H1 (cell line): Measurements from ENCODE around the gene SPTSSB. TPM values are rescaled to one million over a fixed set of nuclear protein-coding genes. Genes with fewer than 3 reads are reported as not detected.

Experiments
- CTCF ChIA-PET: fragments of 300-600 bp; sonication (Branson Sonifier 250); formaldehyde crosslinking; loops from one replicate; lab custom pipeline; 2021; ENCODE audit not compliant: partially characterized antibody; lab: Charles Lee
- POLR2A ChIA-PET: fragments of 300-600 bp; sonication (Branson Sonifier 250); formaldehyde crosslinking; loops from one replicate; lab custom pipeline; 2021; ENCODE audit warnings: inconsistent platforms; ENCODE audit not compliant: partially characterized antibody; lab: Charles Lee
- DNase-seq, 2 experiments: peaks; one replicate each; pipeline versions ENCODE4 v3.0.0 to v3.0.0-alpha.2; 2010 to 2022; ENCODE audit warnings: low spot score in 2 of 2, low read depth in 1 of 2, mixed read lengths in 1 of 2
- FAIRE-seq: peaks from 2 replicates; lab custom pipeline; 2011; peaks lifted over from hg19 to GRCh38; lab: Jason Lieb, UNC
- H2AFZ ChIP-seq: 2 replicates; pipeline ENCODE4 v1.8.1; 2012; ENCODE audit warnings: low read length, inconsistent platforms
- H2AK5ac ChIP-seq: 2 replicates; pipeline ENCODE4 v1.6.1; 2013; ENCODE audit warnings: low read depth, low read length
- H2BK120ac ChIP-seq: replicated peaks from 2 replicates; pipeline ENCODE3; 2013; ENCODE audit warnings: low read depth, low read length, inconsistent platforms
- H2BK12ac ChIP-seq: 2 replicates; pipeline ENCODE4 v1.6.1; 2013; ENCODE audit warnings: low read depth, low read length
- H2BK15ac ChIP-seq: 2 replicates; pipeline ENCODE4 v1.6.1; 2013; ENCODE audit warnings: low read length
- H2BK20ac ChIP-seq: 2 replicates; pipeline ENCODE4 v1.6.1; 2013; ENCODE audit warnings: low read length
- H2BK5ac ChIP-seq: 2 replicates; pipeline ENCODE4 v1.6.1; 2013; ENCODE audit warnings: low read depth, low read length
- H3K14ac ChIP-seq: 2 replicates; pipeline ENCODE4 v1.6.1; 2013; ENCODE audit warnings: inconsistent platforms; ENCODE audit not compliant: insufficient read length
- H3K18ac ChIP-seq: 2 replicates; pipeline ENCODE4 v1.6.1; 2013; ENCODE audit warnings: low read length; ENCODE audit errors: extremely low read depth
- H3K23ac ChIP-seq: 2 replicates; pipeline ENCODE4 v1.6.1; 2013; ENCODE audit warnings: inconsistent platforms; ENCODE audit not compliant: insufficient read length
- H3K23me2 ChIP-seq: 2 replicates; pipeline ENCODE4 v1.6.1; 2013; ENCODE audit warnings: low read depth, low read length
- H3K27ac ChIP-seq: 2 replicates; pipeline ENCODE4 v1.6.1; 2011; ENCODE audit warnings: low read depth, low read length, inconsistent platforms
- H3K27me3 ChIP-seq, 4 experiments: replicated peaks in 1 of 4; 1 replicate in 1 of 4; 2 replicates in 3 of 4; pipeline versions ENCODE4 v1.6.1 to v1.8.1; 2011 to 2013; ENCODE audit warnings: low read length in 3 of 4, mild to moderate bottlenecking in 3 of 4, inconsistent platforms in 2 of 4, mixed read lengths in 2 of 4, moderate library complexity in 1 of 4; ENCODE audit not compliant: control insufficient read depth in 3 of 4, insufficient read depth in 3 of 4; ENCODE audit errors: extremely low read depth in 1 of 4
- H3K36me3 ChIP-seq, 4 experiments: 2 replicates each; pipeline versions ENCODE4 v1.6.1 to v1.8.1; 2011 to 2013; ENCODE audit warnings: mild to moderate bottlenecking in 4 of 4, low read length in 3 of 4, moderate library complexity in 2 of 4, control low read depth in 1 of 4, inconsistent platforms in 1 of 4; ENCODE audit not compliant: insufficient read depth in 4 of 4, control insufficient read depth in 2 of 4
- H3K4ac ChIP-seq: replicated peaks from 2 replicates; pipeline ENCODE3; 2013; ENCODE audit warnings: low read length, low read depth, mixed read lengths, inconsistent platforms; ENCODE audit not compliant: insufficient read length
- H3K4me1 ChIP-seq, 4 experiments: replicated peaks in 1 of 4; 1 replicate in 1 of 4; 2 replicates in 3 of 4; pipeline versions ENCODE4 v1.6.1 to v1.8.1; 2011 to 2013; ENCODE audit warnings: low read length in 3 of 4, inconsistent platforms in 2 of 4, mixed read lengths in 1 of 4; ENCODE audit not compliant: insufficient read depth in 4 of 4, control insufficient read depth in 3 of 4
- H3K4me2 ChIP-seq, 2 experiments: 2 replicates each; pipeline versions ENCODE4 v1.6.1 to v1.8.1; 2011 to 2013; ENCODE audit warnings: low read depth in 2 of 2, low read length in 2 of 2, control low read depth in 1 of 2, inconsistent platforms in 1 of 2, mild to moderate bottlenecking in 1 of 2; ENCODE audit not compliant: insufficient read depth in 1 of 2
- H3K4me3 ChIP-seq, 4 experiments: fragments of 200-600, 300-600 bp in 1 of 4; sonication (generic), shearing (Covaris generic), sonication (Bioruptor Twin) in 1 of 4; 2 replicates each; pipeline versions ENCODE4 v1.5.1 to v1.8.1; 2011 to 2016; ENCODE audit warnings: low read length in 4 of 4, low read depth in 3 of 4, control low read depth in 2 of 4, inconsistent platforms in 2 of 4, mild to moderate bottlenecking in 2 of 4, mixed read lengths in 1 of 4, moderate library complexity in 1 of 4; ENCODE audit not compliant: insufficient read depth in 2 of 4; ENCODE audit errors: extremely low read depth in 1 of 4
- H3K56ac ChIP-seq: replicated peaks from 2 replicates; pipeline ENCODE3; 2013; ENCODE audit warnings: low read depth, mild to moderate bottlenecking, mixed read lengths, low read length, inconsistent platforms; ENCODE audit not compliant: insufficient read length
- H3K79me1 ChIP-seq: 2 replicates; pipeline ENCODE4 v1.6.1; 2013; ENCODE audit warnings: low read depth, low read length, control low read depth
- H3K79me2 ChIP-seq, 2 experiments: 2 replicates each; pipeline versions ENCODE4 v1.6.1 to v1.8.1; 2012 to 2013; ENCODE audit warnings: low read length in 2 of 2, mild to moderate bottlenecking in 2 of 2, inconsistent platforms in 1 of 2; ENCODE audit not compliant: insufficient read depth in 2 of 2, control insufficient read depth in 1 of 2
- H3K9ac ChIP-seq, 4 experiments: replicated peaks in 1 of 4; 1 replicate in 1 of 4; 2 replicates in 3 of 4; pipeline versions ENCODE4 v1.6.1 to v1.8.1; 2011 to 2013; ENCODE audit warnings: low read depth in 3 of 4, low read length in 3 of 4, control low read depth in 2 of 4, mild to moderate bottlenecking in 2 of 4, moderate library complexity in 2 of 4, inconsistent platforms in 1 of 4; ENCODE audit errors: extremely low read depth in 1 of 4
- H3K9me3 ChIP-seq, 2 experiments: 2 replicates each; pipeline versions ENCODE4 v1.6.1 to v1.8.1; 2012 to 2013; ENCODE audit warnings: mild to moderate bottlenecking in 2 of 2, moderate library complexity in 2 of 2, control low read depth in 1 of 2, inconsistent platforms in 1 of 2, low read depth in 1 of 2, low read length in 1 of 2, mixed read lengths in 1 of 2; ENCODE audit not compliant: insufficient read depth in 2 of 2
- H4K20me1 ChIP-seq, 2 experiments: replicated peaks in 1 of 2; 2 replicates each; pipeline versions ENCODE3 to v1.8.1; 2011 to 2013; ENCODE audit warnings: inconsistent platforms in 2 of 2, low read length in 2 of 2, mild to moderate bottlenecking in 1 of 2; ENCODE audit not compliant: insufficient read depth in 2 of 2, control insufficient read depth in 1 of 2
- H4K5ac ChIP-seq: 2 replicates; pipeline ENCODE4 v1.6.1; 2013; ENCODE audit warnings: low read length, low read depth, mixed read lengths, inconsistent platforms; ENCODE audit not compliant: insufficient read length
- H4K8ac ChIP-seq: 2 replicates; pipeline ENCODE4 v1.8.0; 2013; ENCODE audit warnings: mild to moderate bottlenecking, moderate library complexity, low read length, inconsistent platforms; ENCODE audit not compliant: insufficient read depth; ENCODE audit errors: extremely low read depth
- H4K91ac ChIP-seq: replicated peaks from 2 replicates; pipeline ENCODE3; 2013; ENCODE audit warnings: low read length, mixed read lengths, inconsistent platforms; ENCODE audit not compliant: insufficient read length
- CHD2 ChIP-seq: IDR thresholded peaks from 2 replicates; pipeline ENCODE4 v1.6.1; 2012; ENCODE audit warnings: low read length, improper control_type of control experiment
- JUND ChIP-seq: IDR thresholded peaks from 2 replicates; pipeline ENCODE4 v1.6.1; 2011; ENCODE audit warnings: mild to moderate bottlenecking, improper control_type of control experiment, low read length
- KDM5A ChIP-seq: fragments of 200-600 bp; IDR thresholded peaks from 2 replicates; pipeline ENCODE4 v1.7.1; 2012; ENCODE audit warnings: mild to moderate bottlenecking, low read length, inconsistent platforms, mixed read lengths
- USF2 ChIP-seq: IDR thresholded peaks from 2 replicates; pipeline ENCODE4 v1.6.1; 2011; ENCODE audit warnings: low read length, improper control_type of control experiment
- YY1 ChIP-seq: IDR thresholded peaks from 2 replicates; pipeline ENCODE4 v1.6.1; 2011; ENCODE audit warnings: low read depth, mild to moderate bottlenecking, low read length
- WGBS, 2 experiments: shearing (Covaris generic) in 1 of 2; methylation state at CpG; one replicate each; pipeline versions ENCODE4 v1.1.6 to v1.1.7; 2013 to 2015; ENCODE audit warnings: low lambda C conversion rate in 2 of 2, mixed read lengths in 2 of 2, inconsistent platforms in 1 of 2, low coverage in 1 of 2, missing lambda C conversion rate in 1 of 2; ENCODE audit not compliant: insufficient replicate concordance in 2 of 2, insufficient coverage in 1 of 2, insufficient read length in 1 of 2; ENCODE audit errors: extremely low coverage in 1 of 2, missing lambda C conversion rate in 1 of 2; 5-methylcytosine and 5-hydroxymethylcytosine counted together
- polyA plus RNA-seq, 7 experiments: library from polyadenylated mRNA; depleted of rRNA in 3 of 7; stranded (reverse) in 5 of 7; unstranded in 2 of 7; fragments of >200 nt in 5 of 7; fragments of 200-250 nt in 2 of 7; gene quantifications; 1 replicate in 5 of 7; 2 replicates in 1 of 7; 4 replicates in 1 of 7; pipeline versions ENCODE4 v1.2.1 to v1.2.3, GENCODE V29; 2011 to 2013; ENCODE audit warnings: missing spikeins in 2 of 7, mixed read lengths in 2 of 7
- total RNA-seq: library from RNA; stranded (reverse); fragmentation: NEBNext Ultra II Directional; extraction: Animal tissue kit (Norgen Biotek cat#: 25700); gene quantifications from 2 replicates; pipeline ENCODE4 v1.2.1, GENCODE V29; 2021

SPTSSB gene
- total and polyA plus RNA-seq, 2 of the 8 experiments (the other 6 are each of a cell fraction or from before 2014, with no cell fraction given): 33.4 to 52.5 TPM

DNA sequence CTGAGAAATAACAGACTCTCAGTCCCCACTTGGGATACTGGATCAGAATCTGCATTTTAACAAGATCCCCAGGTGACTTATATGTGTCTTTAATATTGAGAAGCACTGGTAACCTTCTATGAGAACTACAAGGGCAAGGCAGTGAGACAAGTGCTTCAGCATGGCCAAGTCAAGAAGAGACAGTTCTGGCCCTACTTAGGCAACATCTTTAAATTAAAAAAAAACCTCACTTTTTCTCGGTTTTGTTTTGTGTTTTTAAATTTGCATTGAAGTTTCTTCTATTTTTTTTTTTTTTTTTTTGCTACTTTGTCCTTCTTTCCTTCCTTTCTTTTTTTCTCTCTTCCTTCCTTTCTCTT lies 42.5 kb upstream of the SPTSSB start:
- H3K27ac ChIP-seq: no peak overlapping the region
- DNase-seq: no peak
- no peak for FAIRE-seq
- H2BK20ac ChIP-seq: no peak overlapping the region
- H4K8ac ChIP-seq: no peak overlapping the region
- H2BK5ac ChIP-seq: no peak overlapping the region; the same call in 1 of the 2 replicates
- H4K20me1 ChIP-seq: no peaks in the 10 kb centered on the region
- H3K4ac ChIP-seq: no peak overlapping the region
- H4K5ac ChIP-seq: no peak overlapping the region
- H2BK120ac ChIP-seq: no peak overlapping the region
- H3K4me1 ChIP-seq: peaks cover 0 to 4% (median 1%) of the 10 kb centered on the region in 4 experiments; a peak in 2 of 7 replicates
- no peaks in the 10 kb centered on the region; the same call in 1 of the 2 replicates for H3K23me2 ChIP-seq
- no peaks in the 10 kb centered on the region for H3K79me2 ChIP-seq
- no peak overlapping the region for H2BK12ac ChIP-seq
- no peak overlapping the region for H2BK15ac ChIP-seq
- H4K91ac ChIP-seq: no peak overlapping the region
- H3K9me3 ChIP-seq: peaks cover 3 to 11% of the 10 kb centered on the region in 2 experiments; a peak in 1 of 4 replicates
- TF ChIP-seq USF2 (no peak), CHD2 (no peak), KDM5A (no peak), YY1 (no peak), JUND (no peak)
- CTCF ChIA-PET: interaction anchor here (0.6 to 1.0 kb wide), 3 partner anchors 61 to 315 kb away, joined by 3 to 4 read pairs (median 3); no protein-coding TSS in a partner anchor
- no peak overlapping the region for H3K14ac ChIP-seq
- no peak overlapping the region for H3K56ac ChIP-seq
- 0 out of 2 replicates have a peak overlapping the region, but pooled peaks have one; percentile 42 for H2AFZ ChIP-seq
- no peak overlapping the region for H3K23ac ChIP-seq
- no peak overlapping the region for H2AK5ac ChIP-seq
- POLR2A ChIA-PET: interaction anchor here (0.7 kb wide), 1 partner anchor 312 kb away, joined by 3 read pairs; no protein-coding TSS in a partner anchor
- no peaks in the 10 kb centered on the region for H3K79me1 ChIP-seq
- no peaks in the 10 kb centered on the region for H3K36me3 ChIP-seq
- H3K4me2 ChIP-seq: no peak overlapping the region
- no peaks in the 10 kb centered on the region for H3K27me3 ChIP-seq
- no peak overlapping the region for H3K4me3 ChIP-seq
- no peak overlapping the region for H3K18ac ChIP-seq
- no peak overlapping the region for H3K9ac ChIP-seq
- 83% methylated on average over 1 of the region's 1 CpG; no CpG with 5 or more reads in 1 of the 2 experiments for WGBS, 2 experiments
